Kidney tubule cell (primary cell): ENCODE measurements around the gene CCDC93.
"Not testable (repeated sequence)": the region's sequence is repeated elsewhere in the genome, so short reads cannot be mapped to it uniquely, and the experiment has no call there.

Source experiments
- DNase-seq: peaks from one replicate; pipeline ENCODE4 v3.0.0-alpha.2; 2018; ENCODE audit warnings: low spot score

Gene CCDC93

DNA sequence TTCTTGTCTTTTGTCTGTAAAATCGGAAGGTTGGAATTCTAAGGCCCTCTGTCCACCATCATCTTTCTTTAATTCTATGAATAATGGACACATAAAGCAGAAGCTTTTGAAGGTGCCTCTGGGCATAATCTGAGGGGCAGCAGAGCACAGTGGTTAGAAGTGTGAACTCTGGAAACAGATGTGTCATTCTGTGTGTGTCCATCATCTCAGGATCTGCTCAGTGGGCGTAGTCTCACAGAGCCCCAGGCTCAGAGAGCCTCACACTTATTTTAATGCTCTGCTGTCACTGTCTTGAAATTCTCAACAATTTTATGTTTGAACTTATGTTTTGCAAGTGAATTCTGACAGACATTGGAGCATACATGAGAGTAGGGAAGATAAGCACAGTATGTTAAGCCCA, 31.0 kb upstream of the CCDC93 start:
- DNase-seq: no peak

DNA sequence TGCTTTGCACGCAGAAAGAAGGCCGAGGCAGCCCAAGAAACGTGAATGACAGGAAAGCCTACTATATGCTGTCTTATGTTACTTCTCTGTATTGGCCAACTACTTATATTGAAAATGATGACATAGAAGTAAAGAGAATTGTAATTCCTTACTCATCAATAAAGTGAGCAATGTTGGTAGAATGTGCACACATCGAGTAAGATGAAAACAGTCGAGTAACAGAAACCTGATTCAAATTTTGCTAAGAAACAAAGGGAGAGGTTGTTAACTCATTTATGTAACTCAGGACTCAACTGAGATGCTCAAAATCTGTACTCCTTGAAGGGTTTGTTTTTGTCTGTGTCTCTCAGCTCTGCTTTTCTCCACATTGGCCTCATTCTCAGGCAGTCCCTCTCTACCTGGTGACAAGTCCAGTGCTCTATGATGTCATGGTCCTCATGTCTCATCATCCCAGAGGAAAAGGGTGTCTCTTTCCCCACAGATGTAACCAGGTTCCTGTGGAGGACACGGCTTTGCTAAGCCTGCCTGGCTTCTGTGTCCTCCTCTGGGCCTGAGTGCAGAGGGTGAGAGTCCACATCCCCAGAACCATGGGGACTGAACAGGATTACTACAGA, 30.3 kb upstream of the CCDC93 start:
- DNase-seq: no peak

DNA sequence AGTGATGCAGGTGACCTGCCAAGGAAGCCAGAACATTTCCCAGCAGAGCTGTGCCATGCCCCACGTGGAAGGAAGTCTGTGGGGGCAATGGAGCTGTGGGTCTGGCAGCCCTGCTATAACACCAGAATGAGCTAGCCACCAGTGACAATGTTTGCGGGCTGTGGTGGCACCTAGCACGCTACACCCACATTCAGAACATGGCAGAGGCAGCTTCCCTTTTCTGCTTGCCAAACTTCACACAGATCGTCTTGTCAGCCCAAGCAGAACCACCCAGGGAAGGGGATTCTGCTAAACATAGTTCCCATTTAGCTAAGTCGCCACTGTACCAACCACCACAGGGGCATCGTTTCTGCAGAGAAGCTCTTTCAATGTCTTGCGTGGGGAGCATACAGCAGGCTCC, 27.0 kb upstream of the CCDC93 start:
- no peak for DNase-seq

DNA sequence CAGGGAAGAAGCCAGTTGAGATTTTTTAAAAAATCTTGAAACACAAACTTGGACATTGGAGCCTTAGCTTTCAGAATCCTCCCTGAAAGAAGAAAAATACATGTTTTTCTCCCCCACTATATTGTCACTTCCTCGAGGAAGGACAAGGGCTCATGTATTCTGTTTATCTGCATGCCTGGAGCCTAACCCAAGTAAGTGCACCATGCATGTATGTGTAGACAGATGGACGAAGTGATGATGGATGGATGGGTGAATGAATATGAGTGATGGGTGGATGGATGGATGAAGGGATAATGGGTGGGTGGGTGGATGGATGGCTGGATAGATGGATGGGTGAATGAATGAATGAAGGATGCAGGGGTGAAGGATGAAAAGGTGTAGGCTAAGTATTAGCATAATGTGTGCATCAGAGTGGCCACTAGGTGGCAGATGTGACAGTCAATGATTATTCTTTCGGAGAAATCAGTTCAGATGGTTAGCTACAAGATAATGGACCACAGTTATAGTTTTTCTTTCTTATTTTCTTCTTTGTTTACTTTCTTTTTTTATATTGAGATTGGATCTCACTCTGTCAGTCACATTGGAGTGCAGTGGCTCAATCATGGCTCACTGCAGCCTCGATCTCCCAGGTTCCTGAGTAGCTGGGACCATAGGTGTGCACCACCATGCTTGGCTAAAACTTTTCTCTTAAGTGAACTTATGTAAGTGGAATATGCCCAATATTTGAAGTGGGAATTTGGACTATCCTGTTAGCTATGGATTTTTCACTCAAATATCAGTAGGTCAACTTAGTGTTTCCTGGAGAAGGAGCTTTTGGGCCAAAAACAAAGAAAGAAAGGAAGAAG, 18.5 kb upstream of the CCDC93 start:
- DNase-seq: peak; percentile 37

DNA sequence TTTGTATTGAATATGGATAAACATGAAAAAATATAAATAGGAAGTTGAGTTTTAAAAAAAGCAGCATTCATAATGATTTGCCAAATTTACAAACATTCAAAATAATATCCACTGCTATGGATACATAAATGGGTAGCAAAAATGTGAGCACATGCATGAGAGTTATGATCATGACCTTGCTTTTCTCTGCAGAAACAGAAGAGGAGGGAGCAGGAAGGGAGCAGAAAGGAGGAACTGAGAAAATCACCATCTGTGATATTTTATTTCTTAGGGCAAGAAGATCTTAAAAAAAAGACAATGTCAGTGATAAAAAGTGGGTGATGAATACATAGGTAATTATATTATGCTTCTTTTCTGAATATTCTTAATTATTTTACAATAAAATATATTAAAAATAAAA, 17.7 kb upstream of the CCDC93 start:
- no peak for DNase-seq

DNA sequence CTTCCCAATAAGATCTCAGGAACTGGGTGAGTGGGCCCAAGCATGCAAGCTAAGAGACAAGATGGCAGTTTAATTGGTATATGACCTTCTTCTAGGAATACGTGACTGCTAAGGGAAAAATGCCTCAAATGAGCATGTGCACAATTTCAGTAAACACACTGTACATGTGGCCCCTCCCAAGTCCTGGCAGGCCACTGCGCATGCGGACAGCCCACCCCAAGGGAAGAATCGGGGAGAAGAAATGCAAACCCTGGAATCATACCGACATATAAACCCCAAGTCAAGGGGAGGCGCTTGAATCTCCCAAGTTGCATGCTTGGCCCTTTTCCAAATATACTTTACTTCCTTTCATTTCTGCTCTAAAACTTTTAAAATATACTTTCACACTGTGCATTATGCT, 15.2 kb upstream of the CCDC93 start:
- no peak for DNase-seq

DNA sequence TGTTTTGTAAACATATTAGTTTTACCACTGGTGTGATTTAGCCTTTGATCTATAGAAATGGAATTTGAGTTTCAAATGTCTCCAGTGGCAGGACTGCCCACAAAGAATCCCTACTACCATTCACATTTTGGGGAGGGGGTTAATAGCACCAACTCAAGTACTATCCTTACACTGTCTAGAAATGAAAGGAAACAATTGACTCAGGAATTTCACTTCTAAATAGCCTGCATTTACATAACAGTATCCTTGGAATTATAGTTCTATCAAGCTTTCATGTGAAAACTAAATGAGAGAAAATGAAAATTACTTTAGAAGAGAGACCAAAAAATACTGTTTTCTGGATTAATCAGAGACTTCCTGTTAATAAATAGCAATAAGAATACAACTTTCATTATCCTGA, 7.5 kb upstream of the CCDC93 start:
- DNase-seq: no peak

DNA sequence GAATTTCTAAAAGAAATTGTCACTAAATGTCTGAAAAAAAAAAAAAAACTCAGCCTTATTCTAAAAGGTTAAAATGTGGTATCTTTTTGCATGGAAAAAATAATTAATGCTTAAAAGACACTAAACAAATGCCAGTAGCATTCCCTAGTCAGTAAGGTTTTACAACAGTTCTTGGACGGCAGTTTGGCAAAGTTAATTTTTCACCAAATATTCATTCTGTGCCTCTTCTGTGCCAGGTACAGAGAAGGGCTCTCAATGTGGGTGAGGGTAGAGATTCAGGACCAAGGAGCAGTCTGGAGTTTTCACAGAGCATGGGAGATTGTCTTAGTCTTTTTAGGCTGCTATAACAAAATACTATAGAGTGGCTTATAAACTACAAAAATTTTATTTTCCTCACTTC, 6.0 kb upstream of the CCDC93 start:
- DNase-seq: no peak

DNA sequence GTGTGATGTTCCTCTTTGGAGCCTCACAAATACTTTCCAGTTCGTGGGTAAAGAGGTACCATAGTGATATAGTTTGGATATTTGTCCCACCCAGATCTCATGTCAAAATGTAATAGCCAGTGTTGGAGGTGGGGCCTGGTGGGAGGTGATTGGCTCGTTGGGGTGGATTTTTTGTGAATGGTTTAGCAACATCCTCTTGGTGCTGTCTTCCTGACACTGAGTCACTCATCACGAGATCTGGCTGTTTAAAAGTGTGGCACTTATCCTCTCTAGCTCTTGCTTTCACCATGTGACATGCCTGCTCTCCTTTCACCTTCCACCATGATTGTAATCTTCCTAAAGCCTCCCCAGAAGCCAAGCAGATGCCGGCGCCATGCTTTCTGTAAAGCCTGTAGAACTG, 3.0 kb upstream of the CCDC93 start:
- DNase-seq: peak; percentile 4

DNA sequence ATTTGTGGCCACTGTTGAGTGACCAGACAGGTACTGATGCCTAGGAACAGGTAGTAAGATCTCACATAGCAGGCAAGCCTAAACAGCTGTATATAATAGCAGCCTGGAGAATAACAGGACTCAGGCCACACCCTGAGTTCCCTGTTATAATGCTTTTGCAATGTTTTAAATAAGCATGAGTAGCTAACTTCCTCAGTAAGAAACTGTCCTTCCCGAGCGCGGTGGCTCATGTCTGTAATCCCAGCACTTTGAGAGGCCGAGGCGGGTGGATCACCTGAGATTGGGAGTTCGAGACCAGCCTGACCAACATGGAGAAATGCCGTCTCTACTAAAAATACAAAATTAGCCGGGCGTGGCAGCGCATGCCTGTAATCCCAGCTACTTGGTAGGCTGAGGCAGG, 1.9 kb upstream of the CCDC93 start:
- DNase-seq: not testable (repeated sequence)

DNA sequence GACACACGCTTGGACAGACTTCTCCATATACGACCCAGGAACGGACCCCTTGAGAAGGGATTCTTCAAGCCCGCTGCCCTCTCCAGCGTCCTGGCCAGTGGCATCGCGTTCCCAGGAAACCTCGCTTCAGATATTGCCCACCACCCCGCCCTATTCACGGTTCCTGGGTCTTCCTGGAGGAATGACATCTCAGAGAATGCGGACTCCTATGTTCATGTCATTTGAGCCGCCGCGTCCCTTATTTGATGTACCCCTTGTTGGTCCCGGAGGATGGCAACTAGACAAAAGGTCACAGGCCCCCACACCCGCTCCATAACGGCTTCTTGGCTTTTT, 588 bp upstream of the CCDC93 start:
- DNase-seq: no peak

DNA sequence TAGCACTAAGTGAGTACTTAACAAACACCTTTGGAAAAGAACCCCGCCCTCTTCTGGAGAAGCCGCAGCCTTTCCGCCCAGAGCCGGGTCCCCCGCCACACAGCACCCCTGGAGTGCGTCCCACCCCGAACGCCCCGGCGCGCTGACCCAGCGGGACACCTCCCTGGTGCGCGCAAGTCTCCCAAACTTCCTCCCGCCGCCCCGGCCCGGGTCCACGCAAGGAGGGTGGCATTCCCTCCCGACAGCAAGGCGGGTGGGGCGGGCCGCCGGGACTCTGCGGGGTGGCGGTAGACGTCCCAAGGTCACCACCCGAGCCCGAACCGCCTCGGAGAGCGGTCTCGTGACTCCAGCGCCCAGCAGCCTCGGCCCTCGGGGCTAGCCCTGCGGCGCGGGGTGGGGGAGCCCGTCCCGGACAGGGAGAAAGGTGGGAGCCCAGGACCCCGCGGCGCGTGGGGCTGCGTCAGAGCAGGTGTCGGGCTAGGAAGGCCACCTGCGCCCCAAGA, 598 bp downstream of the CCDC93 start:
- peak; percentile 46 for DNase-seq

DNA sequence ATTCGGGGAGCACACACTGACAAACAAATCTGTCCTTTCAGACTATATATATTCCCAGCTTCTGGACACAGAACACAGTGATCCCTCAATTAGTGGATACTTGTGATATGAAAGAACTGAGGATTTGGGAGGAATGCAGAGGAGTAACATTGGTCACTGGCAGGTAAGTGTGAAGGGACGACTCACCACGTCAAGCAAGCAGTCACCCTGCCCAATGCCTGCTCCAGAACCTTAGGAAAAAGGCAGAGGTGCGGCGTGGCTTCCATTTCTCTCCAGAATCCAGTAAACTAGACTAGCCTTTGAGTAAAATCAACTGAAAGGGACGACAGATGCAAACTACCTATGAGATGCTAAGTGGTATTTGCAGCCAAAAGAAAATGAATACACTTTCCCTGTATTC, 1.1 kb downstream of the CCDC93 start:
- no peak for DNase-seq

DNA sequence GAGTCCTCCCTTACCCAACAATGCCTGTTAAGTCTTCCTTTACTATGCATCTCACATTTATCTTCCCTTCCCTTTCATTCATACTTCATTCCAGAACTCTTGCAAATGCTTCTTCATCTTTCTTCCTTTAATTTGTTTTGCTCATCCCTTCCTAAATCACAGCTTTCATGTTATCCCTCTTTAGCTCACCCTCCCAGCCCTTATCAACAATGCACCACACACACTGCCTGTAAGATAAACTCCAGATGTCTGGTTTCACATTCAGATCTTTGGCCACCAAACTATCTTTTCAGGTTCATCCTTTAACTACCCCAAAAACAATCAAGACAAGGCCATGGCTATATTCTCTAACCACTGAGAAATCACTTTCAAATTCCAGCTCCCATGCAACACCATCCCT, 3.4 kb downstream of the CCDC93 start:
- no peak for DNase-seq

DNA sequence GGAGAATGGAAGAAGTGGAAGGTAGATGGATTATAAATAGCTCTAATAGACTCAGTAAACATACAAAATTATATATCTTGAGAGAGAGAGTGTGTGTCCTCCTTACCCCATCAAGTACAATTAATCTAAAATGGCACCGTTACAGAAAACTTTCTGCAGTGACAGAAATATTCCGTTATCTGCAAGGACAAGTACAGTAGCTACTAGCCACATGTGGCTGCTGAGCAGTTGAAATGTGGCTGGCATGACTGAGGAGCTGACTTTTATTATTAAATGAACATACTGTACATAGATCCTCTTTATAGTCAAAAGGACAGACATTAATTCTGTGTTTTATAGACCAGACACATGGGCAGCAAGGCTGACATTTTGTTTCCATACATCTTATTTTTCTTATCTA, 7.0 kb downstream of the CCDC93 start:
- DNase-seq: no peak

DNA sequence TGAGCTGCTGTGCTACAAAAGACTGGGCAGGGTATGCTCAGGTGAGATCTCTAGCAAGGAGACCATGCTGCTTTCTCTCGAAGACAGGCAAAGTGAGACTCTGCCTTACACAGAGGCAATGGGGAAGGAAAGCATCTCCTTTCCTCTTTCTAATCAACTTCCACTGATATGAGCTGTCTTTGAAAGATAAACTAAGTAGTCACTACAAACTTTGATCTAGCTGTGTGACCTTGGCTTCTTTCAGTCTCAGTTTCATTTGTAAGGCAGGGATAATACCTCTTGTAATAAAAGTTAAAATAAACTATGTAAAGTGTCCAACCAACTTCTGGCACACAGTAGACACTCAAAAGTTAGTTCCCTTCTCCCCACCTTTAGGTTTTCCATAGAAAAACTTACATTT, 7.5 kb downstream of the CCDC93 start:
- no peak for DNase-seq

DNA sequence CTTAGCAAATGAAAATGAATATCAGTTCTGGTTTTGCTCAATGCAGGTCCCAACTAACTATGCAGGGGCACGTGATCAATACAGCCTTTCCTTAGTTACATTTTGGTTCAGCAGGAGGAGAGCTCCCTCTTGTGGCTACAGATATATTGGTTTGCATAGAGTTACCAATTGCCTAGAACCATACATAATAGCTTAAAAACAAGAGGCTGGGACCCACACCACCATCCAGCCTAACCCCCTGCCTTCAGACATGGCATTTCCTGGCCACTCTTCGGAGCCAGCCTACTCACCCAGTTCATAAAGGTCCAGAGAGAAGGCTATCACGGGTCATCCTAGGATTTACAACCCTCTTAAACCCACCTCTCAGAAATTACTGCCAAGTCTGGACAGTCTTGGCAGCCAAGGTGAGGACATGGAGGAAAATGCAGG, 10.5 kb downstream of the CCDC93 start:
- DNase-seq: peak; percentile 78

DNA sequence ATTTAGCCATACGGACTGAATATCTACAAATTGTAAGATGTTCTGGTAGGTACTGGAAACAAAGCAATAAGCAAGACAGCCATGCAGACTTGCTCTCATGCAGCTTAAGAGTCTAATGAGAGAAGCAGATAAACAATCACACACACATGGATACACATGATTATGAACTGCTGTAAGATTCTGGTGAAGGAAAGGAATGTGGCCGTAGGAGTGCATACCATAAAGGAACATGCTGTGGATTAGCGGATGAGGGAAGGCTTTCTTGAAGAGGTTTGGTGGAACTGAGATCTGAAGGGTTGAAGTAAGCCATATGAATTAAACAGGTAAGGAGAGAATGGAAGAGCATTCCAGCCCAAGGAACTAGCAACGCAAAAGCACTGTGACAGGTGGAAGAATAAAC, 13.8 kb downstream of the CCDC93 start:
- no peak for DNase-seq

DNA sequence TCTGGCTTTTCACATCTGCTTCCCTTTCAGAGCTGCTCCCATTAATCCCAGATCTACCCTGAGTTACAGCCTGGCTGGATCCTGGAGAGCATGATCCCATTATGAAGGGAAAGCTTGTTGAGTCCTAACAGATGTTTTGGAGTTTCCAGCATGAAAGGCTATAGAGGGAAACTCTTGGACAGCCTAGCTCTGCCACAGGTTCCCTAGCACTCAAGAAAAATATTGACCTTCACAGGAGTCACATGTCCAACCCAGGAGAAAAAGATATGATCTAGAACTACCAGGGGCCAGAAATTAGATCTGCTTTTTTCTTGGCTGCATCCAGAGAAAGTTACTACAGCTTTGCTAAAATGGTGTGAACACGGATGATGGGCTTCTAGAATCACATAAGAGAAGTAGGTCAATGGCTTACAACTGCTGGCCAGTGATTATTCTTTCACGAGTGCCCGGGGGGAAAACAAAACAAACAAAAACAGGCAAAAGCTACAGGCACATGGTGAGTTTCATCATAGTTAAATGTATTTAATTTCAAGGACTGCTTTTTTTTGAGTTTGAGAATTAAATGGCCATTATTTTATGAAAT, 15.9 kb downstream of the CCDC93 start:
- DNase-seq: no peak

DNA sequence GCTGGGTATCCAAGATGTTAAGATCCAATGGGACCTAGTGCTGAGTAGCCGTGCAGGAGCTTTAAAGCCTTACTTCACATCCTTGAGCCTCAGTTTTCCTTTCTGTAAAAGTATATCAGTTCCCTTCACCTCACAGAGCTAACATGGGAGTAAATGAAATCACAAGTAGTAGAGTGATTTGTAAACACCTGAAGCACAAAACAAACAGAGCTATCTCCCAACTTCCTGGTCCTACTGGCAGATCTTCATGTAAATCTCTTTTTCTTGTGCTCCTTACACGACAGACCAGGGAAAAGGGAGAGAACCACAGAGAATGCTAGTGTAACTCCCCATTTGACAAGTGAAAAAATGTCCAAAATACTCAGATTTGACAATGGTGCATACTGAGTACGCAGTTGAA, 17.3 kb downstream of the CCDC93 start:
- no peak for DNase-seq

DNA sequence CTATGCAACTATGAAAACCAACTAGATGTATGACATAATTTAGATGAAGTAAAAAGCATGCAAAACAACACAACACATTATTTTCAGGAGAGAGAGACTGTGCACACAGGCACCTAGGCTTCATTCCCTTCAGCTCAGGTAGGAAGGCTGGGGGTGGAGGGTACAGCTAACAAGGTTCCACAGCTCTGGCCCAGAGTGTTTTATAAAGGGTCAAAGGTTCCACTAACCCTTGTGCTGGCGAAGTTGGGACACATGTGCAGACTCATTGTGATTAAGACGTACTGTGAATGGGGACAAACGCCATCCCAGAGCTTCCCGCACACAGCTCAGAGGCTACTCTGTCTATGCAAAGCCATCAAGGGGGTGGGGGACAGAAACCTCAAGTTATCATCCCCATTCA, 19.1 kb downstream of the CCDC93 start:
- no peak for DNase-seq

DNA sequence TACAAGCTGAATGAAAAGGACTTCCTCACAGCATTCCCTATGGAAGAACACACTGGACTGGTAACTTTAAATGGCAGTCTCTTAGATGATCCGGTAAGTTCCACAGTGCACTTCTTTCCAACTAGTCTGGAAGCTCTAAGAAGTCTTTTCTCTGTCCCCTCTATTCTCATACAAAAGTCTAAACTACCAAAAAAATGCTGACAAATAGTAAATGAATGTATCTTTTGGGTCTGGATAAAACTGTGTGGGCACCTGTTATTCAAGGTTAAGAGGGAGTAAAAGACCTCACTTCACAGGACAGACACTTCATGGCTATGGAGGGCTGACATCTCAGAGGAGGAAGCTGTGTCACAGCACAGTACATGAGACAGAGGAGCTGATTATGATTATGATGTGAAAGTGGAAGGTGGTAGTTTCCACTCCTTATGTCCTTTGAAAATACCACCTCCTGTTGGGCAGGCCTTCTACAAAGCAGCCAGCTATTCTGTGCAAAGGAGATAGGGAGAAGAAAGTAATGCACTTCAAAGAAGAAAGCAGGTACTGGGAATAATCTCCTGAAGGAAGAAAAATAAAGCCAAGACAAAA, 23.9 kb downstream of the CCDC93 start:
- no peak for DNase-seq

DNA sequence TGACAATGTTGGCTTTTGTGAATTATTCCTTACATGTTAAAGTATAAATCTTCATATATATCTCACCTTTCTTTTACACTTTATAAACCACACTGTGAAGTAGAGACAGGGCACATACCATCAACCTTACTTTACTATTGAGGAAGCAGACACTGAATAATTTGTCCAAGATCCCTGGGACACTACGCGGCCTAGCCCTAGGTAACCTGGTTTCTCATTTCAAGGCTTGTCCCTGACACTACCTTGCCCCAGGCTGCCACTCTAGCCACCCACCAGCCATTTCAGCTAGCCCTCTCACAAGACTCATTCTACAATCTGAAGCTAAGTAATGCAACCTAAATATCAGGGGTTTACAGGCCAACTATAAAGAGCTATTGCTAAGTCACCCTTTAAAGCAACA, 26.7 kb downstream of the CCDC93 start:
- DNase-seq: peak; percentile 47
